Measurements from ENCODE around the gene EPN1.

Gene EPN1

DNA sequence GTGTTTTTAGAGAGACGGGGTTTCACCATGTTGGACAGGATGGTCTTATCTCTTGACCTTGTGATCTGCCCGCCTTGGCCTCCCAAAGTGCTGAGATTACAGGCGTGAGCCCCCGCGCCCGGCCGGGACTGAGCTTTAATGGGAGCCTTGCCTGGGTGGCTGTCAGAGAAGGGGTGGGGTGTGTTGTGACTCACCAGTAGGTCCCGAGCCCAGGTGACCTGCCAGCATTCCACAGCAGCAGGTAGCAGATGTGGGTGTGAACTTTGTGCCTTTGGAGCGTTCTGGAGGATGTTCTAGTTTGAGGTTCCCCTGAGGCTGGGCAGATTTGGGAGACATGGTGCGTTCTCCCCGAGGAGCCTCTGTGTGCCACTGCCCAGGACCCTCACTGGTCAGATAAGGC is 7.1 kb upstream of the EPN1 start:
- no peak overlapping the region for H3K4me3 ChIP-seq (ENCODE audit: low read depth, low read length)
- no peak for DNase-seq (ENCODE audit: low read depth)
- TF ChIP-seq, protein P1, sequence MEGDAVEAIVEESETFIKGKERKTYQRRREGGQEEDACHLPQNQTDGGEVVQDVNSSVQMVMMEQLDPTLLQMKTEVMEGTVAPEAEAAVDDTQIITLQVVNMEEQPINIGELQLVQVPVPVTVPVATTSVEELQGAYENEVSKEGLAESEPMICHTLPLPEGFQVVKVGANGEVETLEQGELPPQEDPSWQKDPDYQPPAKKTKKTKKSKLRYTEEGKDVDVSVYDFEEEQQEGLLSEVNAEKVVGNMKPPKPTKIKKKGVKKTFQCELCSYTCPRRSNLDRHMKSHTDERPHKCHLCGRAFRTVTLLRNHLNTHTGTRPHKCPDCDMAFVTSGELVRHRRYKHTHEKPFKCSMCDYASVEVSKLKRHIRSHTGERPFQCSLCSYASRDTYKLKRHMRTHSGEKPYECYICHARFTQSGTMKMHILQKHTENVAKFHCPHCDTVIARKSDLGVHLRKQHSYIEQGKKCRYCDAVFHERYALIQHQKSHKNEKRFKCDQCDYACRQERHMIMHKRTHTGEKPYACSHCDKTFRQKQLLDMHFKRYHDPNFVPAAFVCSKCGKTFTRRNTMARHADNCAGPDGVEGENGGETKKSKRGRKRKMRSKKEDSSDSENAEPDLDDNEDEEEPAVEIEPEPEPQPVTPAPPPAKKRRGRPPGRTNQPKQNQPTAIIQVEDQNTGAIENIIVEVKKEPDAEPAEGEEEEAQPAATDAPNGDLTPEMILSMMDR (IDR thresholded peaks at IDR 0.05; ENCODE audit: control insufficient read depth, extremely low read depth, insufficient read depth) = no peak

DNA sequence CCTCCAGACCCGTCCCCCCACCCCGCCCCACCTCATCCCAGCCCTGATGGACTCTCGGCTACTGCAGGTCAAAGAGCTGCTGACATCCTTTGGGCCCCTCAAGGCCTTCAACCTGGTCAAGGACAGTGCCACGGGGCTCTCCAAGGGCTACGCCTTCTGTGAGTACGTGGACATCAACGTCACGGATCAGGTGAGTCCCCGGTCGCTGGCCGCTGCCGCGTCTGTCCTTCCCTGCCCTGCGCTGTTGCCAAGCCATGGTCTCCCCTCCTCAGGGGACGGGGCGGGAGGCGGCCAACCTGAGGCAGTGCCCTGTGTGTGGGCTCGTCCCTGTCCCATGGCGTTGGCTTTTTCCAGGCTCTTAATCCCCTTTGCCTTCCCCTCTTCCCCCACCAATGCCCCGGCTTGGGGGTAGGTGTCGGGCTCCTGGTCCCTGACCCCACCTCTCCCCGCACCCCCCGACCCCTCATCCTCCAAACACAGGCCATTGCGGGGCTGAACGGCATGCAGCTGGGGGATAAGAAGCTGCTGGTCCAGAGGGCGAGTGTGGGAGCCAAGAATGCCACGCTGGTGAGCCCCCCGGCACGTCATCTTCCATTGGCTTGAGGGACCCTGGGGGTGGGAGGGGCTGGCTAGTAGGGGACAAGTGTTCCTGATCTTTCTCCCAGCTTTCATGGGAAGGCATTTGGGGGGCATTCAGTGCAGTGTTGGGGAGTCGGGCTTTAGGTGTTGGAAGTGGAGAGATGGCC is 6.2 kb upstream of the EPN1 start:
- H3K4me3 ChIP-seq (ENCODE audit: low read depth, low read length) = no peak overlapping the region
- TF ChIP-seq, protein P1 (IDR thresholded peaks at IDR 0.05; ENCODE audit: control insufficient read depth, extremely low read depth, insufficient read depth) = no peak
- DNase-seq (ENCODE audit: low read depth) = no peak

DNA sequence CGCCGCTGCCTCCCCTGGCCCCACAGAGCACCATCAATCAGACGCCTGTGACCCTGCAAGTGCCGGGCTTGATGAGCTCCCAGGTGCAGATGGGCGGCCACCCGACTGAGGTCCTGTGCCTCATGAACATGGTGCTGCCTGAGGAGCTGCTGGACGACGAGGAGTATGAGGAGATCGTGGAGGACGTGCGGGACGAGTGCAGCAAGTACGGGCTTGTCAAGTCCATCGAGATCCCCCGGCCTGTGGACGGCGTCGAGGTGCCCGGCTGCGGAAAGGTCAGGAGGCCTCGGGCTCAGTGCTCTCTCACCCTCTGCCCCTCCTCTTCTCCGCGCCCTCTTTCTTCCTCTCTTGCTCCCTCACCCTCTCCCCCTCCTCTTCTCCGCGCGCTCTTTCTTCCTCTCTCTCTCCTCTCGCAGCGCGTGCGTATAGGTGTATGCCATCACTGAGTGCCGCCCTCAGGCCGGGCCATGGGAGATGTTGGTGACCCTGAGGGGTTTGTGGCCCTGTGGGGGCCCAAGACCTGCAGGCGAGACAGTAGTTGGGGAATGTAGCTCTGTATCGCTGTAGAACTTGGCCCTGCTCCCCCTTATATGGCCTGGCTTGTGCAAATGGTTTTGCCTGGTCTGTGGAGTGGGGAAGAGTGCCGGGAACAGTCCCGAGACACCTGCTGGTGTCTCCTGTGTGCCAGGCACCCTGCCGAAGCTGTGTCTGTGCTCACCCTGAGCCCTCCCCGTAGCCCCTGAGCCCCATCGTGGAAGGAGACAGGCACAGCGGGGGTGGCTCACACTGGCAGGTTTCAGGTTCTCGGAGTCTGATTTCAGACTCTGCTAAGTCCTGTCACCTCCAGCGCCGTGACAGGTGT is 5.4 kb upstream of the EPN1 start:
- TF ChIP-seq, protein P1 (IDR thresholded peaks at IDR 0.05; ENCODE audit: control insufficient read depth, extremely low read depth, insufficient read depth) = no peak
- H3K4me3 ChIP-seq (ENCODE audit: low read depth, low read length) = no peak overlapping the region
- no peak for DNase-seq (ENCODE audit: low read depth)

GRCh38 chr19:55670280-55671053 is 4.6 kb upstream of the EPN1 start:
- H3K4me3 ChIP-seq (ENCODE audit: low read depth, low read length) = no peak overlapping the region
- TF ChIP-seq, protein P1 (IDR thresholded peaks at IDR 0.05; ENCODE audit: control insufficient read depth, extremely low read depth, insufficient read depth) = no peak
- DNase-seq (ENCODE audit: low read depth) = no peak

GRCh38 chr19:55671054-55671378 is 4.0 kb upstream of the EPN1 start:
- no peak for DNase-seq (ENCODE audit: low read depth)
- TF ChIP-seq, protein P1 (IDR thresholded peaks at IDR 0.05; ENCODE audit: control insufficient read depth, extremely low read depth, insufficient read depth) = no peak
- no peak overlapping the region for H3K4me3 ChIP-seq (ENCODE audit: low read depth, low read length)

GRCh38 chr19:55672418-55672817 is 2.6 kb upstream of the EPN1 start:
- DNase-seq (ENCODE audit: low read depth) = no peak
- no peak overlapping the region for H3K4me3 ChIP-seq (ENCODE audit: low read depth, low read length)
- TF ChIP-seq, protein P1 (IDR thresholded peaks at IDR 0.05; ENCODE audit: control insufficient read depth, extremely low read depth, insufficient read depth) = no peak

Data from LNCaP clone FGC (cell line).